Large intestine (tissue), 3 donors: ENCODE data around the gene SNX21. TPM values are rescaled to one million over a fixed set of nuclear protein-coding genes. Genes with fewer than 3 reads are reported as not detected.

Source experiments
- DNase-seq, 2 donors: peaks; one replicate each; pipeline versions ENCODE4 v3.0.0 to v3.0.0-alpha.2; 2013
- H3K27ac ChIP-seq: one replicate; pipeline ENCODE4 v1.5.1; 2013; ENCODE audit warnings: low read length
- H3K27me3 ChIP-seq: 2 replicates; pipeline ENCODE4 v1.6.1; 2013; ENCODE audit warnings: low read length; ENCODE audit not compliant: control insufficient read depth, insufficient read depth
- H3K36me3 ChIP-seq: 2 replicates; pipeline ENCODE4 v1.6.1; 2013; ENCODE audit warnings: low read length; ENCODE audit not compliant: control insufficient read depth, insufficient read depth
- H3K4me1 ChIP-seq: one replicate; pipeline ENCODE4 v1.6.1; 2013; ENCODE audit warnings: low read length; ENCODE audit not compliant: control insufficient read depth, insufficient read depth
- H3K4me3 ChIP-seq: one replicate; pipeline ENCODE4 v1.5.1; 2013; ENCODE audit warnings: low read length
- H3K9me3 ChIP-seq: one replicate; pipeline ENCODE4 v1.6.1; 2013; ENCODE audit warnings: mild to moderate bottlenecking, low read depth, low read length, moderate library complexity; ENCODE audit not compliant: control insufficient read depth
- WGBS: methylation state at CpG from one replicate; pipeline ENCODE4 v1.1.5; 2013; ENCODE audit warnings: low lambda C conversion rate; ENCODE audit not compliant: insufficient coverage; 5-methylcytosine and 5-hydroxymethylcytosine counted together
- polyA plus RNA-seq: library from polyadenylated mRNA; unstranded; fragments of 120-200 nt; gene quantifications from one replicate; pipeline ENCODE4 v1.2.1, GENCODE V29; 2013

SNX21 gene
- polyA plus RNA-seq, 1 donor: 11.1 TPM

- H3K27me3 ChIP-seq: no peaks in the 10 kb centered on the region
- peaks cover 60% of the 10 kb centered on the region for H3K36me3 ChIP-seq
- peak; percentile 95 to 97 for DNase-seq
- H3K27ac ChIP-seq: peak within 1 kb of the TSS; percentile 96
- H3K9me3 ChIP-seq: no peaks in the 10 kb centered on the region
- no CpG with 5 or more reads among the region's 78 CpGs for WGBS
- H3K4me3 ChIP-seq: peak within 1 kb of the TSS; percentile 92
- peaks cover 18% of the 10 kb centered on the region for H3K4me1 ChIP-seq
Measured at GRCh38 chr20:45890985-45891983, 57.7 kb downstream of the SNX21 start, which contains the start of the genes CTSA and NEURL2. CTSA (plus strand) TSS chr20:45891335; CDS start chr20:45891569, 234 bp downstream. NEURL2 (minus strand) TSS chr20:45891208; CDS start chr20:45890991, 217 bp downstream.

GRCh38 chr20:45892049-45892825, 58.6 kb downstream of the SNX21 start:
- no peaks in the 10 kb centered on the region for H3K27me3 ChIP-seq
- peaks cover 18% of the 10 kb centered on the region for H3K4me1 ChIP-seq
- H3K27ac ChIP-seq: peak overlapping the region; percentile 96
- DNase-seq: peak in 1 of 2 donors; percentile 50
- H3K4me3 ChIP-seq: peak overlapping the region; percentile 92
- H3K36me3 ChIP-seq: peaks cover 60% of the 10 kb centered on the region
- H3K9me3 ChIP-seq: no peaks in the 10 kb centered on the region
- 90% methylated on average over 2 of the region's 9 CpGs for WGBS

Other genes with a start within 250 kb of the SNX21 start
- not detected for gene WFDC10A, start 204.1 kb upstream of the SNX21 start, polyA plus RNA-seq
- not detected for gene WFDC9, start 202.5 kb upstream of the SNX21 start, polyA plus RNA-seq
- not detected for gene WFDC11, start 163.6 kb upstream of the SNX21 start, polyA plus RNA-seq
- gene WFDC13, start 131.8 kb upstream of the SNX21 start, polyA plus RNA-seq: not detected
- gene WFDC10B, start 128.8 kb upstream of the SNX21 start, polyA plus RNA-seq: not detected
- gene SPINT4, start 111.5 kb upstream of the SNX21 start, polyA plus RNA-seq: not detected
- 0.57 TPM for gene WFDC3, start 41.9 kb upstream of the SNX21 start, polyA plus RNA-seq
- 27.1 TPM for gene DNTTIP1, start 41.8 kb upstream of the SNX21 start, polyA plus RNA-seq
- 35.6 TPM for gene UBE2C, start 21.2 kb upstream of the SNX21 start, polyA plus RNA-seq
- 10.9 TPM for gene TNNC2, start 6.5 kb upstream of the SNX21 start, polyA plus RNA-seq
- gene ACOT8, start 23.6 kb downstream of the SNX21 start, polyA plus RNA-seq: 26.5 TPM
- 6.5 TPM for gene ZSWIM3, start 23.8 kb downstream of the SNX21 start, polyA plus RNA-seq
- 17.3 TPM for gene ZSWIM1, start 47.4 kb downstream of the SNX21 start, polyA plus RNA-seq
- 17.3 TPM for gene SPATA25, start 53.8 kb downstream of the SNX21 start, polyA plus RNA-seq
- gene NEURL2, start 57.4 kb downstream of the SNX21 start, polyA plus RNA-seq: 15.6 TPM
- gene CTSA, start 57.5 kb downstream of the SNX21 start, polyA plus RNA-seq: 851 TPM
- gene PLTP, start 78.4 kb downstream of the SNX21 start, polyA plus RNA-seq: 25.2 TPM
- gene PCIF1, start 100.9 kb downstream of the SNX21 start, polyA plus RNA-seq: 28.1 TPM
- gene ZNF335, start 138.4 kb downstream of the SNX21 start, polyA plus RNA-seq: 13.4 TPM
- gene MMP9, start 175.1 kb downstream of the SNX21 start, polyA plus RNA-seq: 1.6 TPM
- 3.5 TPM for gene SLC12A5, start 195.4 kb downstream of the SNX21 start, polyA plus RNA-seq